Keratinocyte (primary cell): ENCODE data around the gene CACNA2D4.

Experiments
- EZH2 ChIP-seq: IDR thresholded peaks from one replicate; pipeline ENCODE4 v1.6.1; 2012; ENCODE audit warnings: inconsistent platforms, mild to moderate bottlenecking, low read length, moderate library complexity
- TF ChIP-seq, protein P1 (sequence below), 3 experiments: IDR thresholded peaks in 1 of 3; conservative IDR thresholded peaks in 1 of 3; optimal IDR thresholded peaks in 1 of 3; 2 replicates in 2 of 3; 3 replicates in 1 of 3; pipeline versions ENCODE3 to v1.5.1; 2011; ENCODE audit warnings: low read length in 3 of 3, mild to moderate bottlenecking in 3 of 3, moderate library complexity in 2 of 3, control low read depth in 1 of 3, inconsistent platforms in 1 of 3; ENCODE audit not compliant: insufficient read depth in 2 of 3; ENCODE audit errors: extremely low read depth in 1 of 3

DNA sequence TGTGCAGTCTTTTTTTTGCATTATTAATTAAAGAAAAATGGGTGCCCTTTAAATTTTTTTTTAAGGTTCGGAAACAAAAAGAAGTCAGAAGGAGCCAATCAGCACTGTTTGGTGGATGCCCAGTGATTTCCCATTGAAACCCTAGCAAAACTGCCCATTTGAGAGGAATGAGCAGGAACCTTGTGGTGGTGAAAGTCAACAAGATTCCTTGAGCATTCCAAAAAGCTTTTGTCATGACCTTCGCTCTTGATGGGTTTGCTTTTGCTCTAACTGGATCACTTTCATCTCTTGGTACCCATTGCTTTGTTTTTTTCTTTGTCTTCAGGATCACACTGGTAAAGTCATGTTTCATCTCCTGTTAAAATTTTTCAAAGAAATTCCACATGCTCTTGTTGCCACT, 173.5 kb downstream of the CACNA2D4 start:
- TF ChIP-seq, protein P1, sequence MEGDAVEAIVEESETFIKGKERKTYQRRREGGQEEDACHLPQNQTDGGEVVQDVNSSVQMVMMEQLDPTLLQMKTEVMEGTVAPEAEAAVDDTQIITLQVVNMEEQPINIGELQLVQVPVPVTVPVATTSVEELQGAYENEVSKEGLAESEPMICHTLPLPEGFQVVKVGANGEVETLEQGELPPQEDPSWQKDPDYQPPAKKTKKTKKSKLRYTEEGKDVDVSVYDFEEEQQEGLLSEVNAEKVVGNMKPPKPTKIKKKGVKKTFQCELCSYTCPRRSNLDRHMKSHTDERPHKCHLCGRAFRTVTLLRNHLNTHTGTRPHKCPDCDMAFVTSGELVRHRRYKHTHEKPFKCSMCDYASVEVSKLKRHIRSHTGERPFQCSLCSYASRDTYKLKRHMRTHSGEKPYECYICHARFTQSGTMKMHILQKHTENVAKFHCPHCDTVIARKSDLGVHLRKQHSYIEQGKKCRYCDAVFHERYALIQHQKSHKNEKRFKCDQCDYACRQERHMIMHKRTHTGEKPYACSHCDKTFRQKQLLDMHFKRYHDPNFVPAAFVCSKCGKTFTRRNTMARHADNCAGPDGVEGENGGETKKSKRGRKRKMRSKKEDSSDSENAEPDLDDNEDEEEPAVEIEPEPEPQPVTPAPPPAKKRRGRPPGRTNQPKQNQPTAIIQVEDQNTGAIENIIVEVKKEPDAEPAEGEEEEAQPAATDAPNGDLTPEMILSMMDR (optimal IDR thresholded peaks at IDR 0.05 in 1 of 3, IDR thresholded peaks at IDR 0.05 in 1 of 3, conservative IDR thresholded peaks at IDR 0.05 in 1 of 3; ENCODE audit: extremely low read depth in 1 of 3, insufficient read depth in 2 of 3, low read length in 3 of 3): no peak
- no peak for TF ChIP-seq EZH2
